Neutrophil (primary cell): Measurements from ENCODE around the gene GRM5.
"Not testable (repeated sequence)": the region's sequence is repeated elsewhere in the genome, so short reads cannot be mapped to it uniquely, and the experiment has no call there.

Source experiments
- H3K27ac ChIP-seq: fragments of 200-600 bp; sonication (generic); 2 replicates; pipeline ENCODE4 v1.5.1; 2016; ENCODE audit warnings: mild to moderate bottlenecking, moderate library complexity
- H3K27me3 ChIP-seq: fragments of 200-600 bp; sonication (generic); 2 replicates; pipeline ENCODE4 v1.6.0; 2016; ENCODE audit warnings: mild to moderate bottlenecking
- H3K36me3 ChIP-seq: fragments of 200-600 bp; sonication (generic); 2 replicates; pipeline ENCODE4 v1.5.1; 2017
- H3K4me1 ChIP-seq, 2 experiments: fragments of 200-600 bp in 1 of 2; sonication (generic) in 1 of 2; 1 replicate in 1 of 2; 2 replicates in 1 of 2; pipeline versions ENCODE4 v1.5.1 to v1.6.1; 2013 to 2016; ENCODE audit warnings: low read depth in 1 of 2, low read length in 1 of 2, mild to moderate bottlenecking in 1 of 2, moderate library complexity in 1 of 2; ENCODE audit not compliant: control insufficient read depth in 1 of 2, insufficient read depth in 1 of 2
- H3K4me3 ChIP-seq, 2 experiments: fragments of 200-600 bp in 1 of 2; sonication (generic) in 1 of 2; 1 replicate in 1 of 2; 2 replicates in 1 of 2; pipeline ENCODE4 v1.5.1; 2013 to 2016; ENCODE audit warnings: low read depth in 1 of 2, low read length in 1 of 2, mild to moderate bottlenecking in 1 of 2, moderate library complexity in 1 of 2
- H3K9me3 ChIP-seq: fragments of 200-600 bp; sonication (generic); 2 replicates; pipeline ENCODE4 v1.5.1; 2016
- CTCF ChIP-seq: fragments of 200-600 bp; sonication (generic); IDR thresholded peaks from 2 replicates; pipeline ENCODE4 v1.5.1; 2016; ENCODE audit warnings: antibody characterized with exemption

The GRM5 gene

GRCh38 chr11:89015614-89016013, 50.2 kb downstream of the GRM5 start:
- Histone ChIP-seq H3K4me1 (no peaks in the 10 kb centered on the region), H3K36me3 (no peaks in the 10 kb centered on the region), H3K27ac (no peak overlapping the region), H3K27me3 (no peaks in the 10 kb centered on the region), H3K9me3 (no peaks in the 10 kb centered on the region), H3K4me3 (no peak overlapping the region)
- TF ChIP-seq CTCF, result no peak

- not testable (repeated sequence) for H3K36me3 ChIP-seq
Observed at GRCh38 chr11:89000852-89001251, 64.9 kb downstream of the GRM5 start.

GRCh38 chr11:88979641-88980040, 86.1 kb downstream of the GRM5 start:
- Histone ChIP-seq H3K9me3 (no peaks in the 10 kb centered on the region), H3K27ac (no peak overlapping the region), H3K4me1 (no peaks in the 10 kb centered on the region), H3K36me3 (no peaks in the 10 kb centered on the region), H3K27me3 (no peaks in the 10 kb centered on the region), H3K4me3 (no peak overlapping the region)
- no peak for TF ChIP-seq CTCF

More at GRCh38 chr11:89000852-89001251, 64.9 kb downstream of the GRM5 start:
- not testable (repeated sequence) for H3K4me3 ChIP-seq, H3K27me3 ChIP-seq, H3K27ac ChIP-seq, H3K4me1 ChIP-seq, H3K9me3 ChIP-seq

GRCh38 chr11:88978992-88979391, 86.8 kb downstream of the GRM5 start:
- not testable (repeated sequence) for H3K27ac ChIP-seq, H3K4me3 ChIP-seq, H3K4me1 ChIP-seq, H3K36me3 ChIP-seq, H3K9me3 ChIP-seq, H3K27me3 ChIP-seq

- not testable (repeated sequence) for H3K36me3 ChIP-seq, H3K9me3 ChIP-seq, H3K27ac ChIP-seq, H3K4me1 ChIP-seq, H3K27me3 ChIP-seq, H3K4me3 ChIP-seq
Observed at GRCh38 chr11:88975441-88975840, 90.3 kb downstream of the GRM5 start.

- no peak for TF ChIP-seq CTCF
- Histone ChIP-seq H3K36me3 (no peaks in the 10 kb centered on the region), H3K4me3 (no peak overlapping the region), H3K9me3 (no peaks in the 10 kb centered on the region), H3K27ac (no peak overlapping the region), H3K27me3 (no peaks in the 10 kb centered on the region), H3K4me1 (no peaks in the 10 kb centered on the region)
Observed at GRCh38 chr11:88972210-88972609, 93.6 kb downstream of the GRM5 start.

GRCh38 chr11:88961621-88962020, 104.2 kb downstream of the GRM5 start:
- H3K36me3 ChIP-seq, H3K27ac ChIP-seq, H3K4me1 ChIP-seq, H3K4me3 ChIP-seq, H3K9me3 ChIP-seq, H3K27me3 ChIP-seq: not testable (repeated sequence)

- H3K9me3 ChIP-seq, H3K4me1 ChIP-seq, H3K27me3 ChIP-seq, H3K27ac ChIP-seq, H3K36me3 ChIP-seq, H3K4me3 ChIP-seq: not testable (repeated sequence)
Observed at GRCh38 chr11:88959857-88960256, 105.9 kb downstream of the GRM5 start.
